Gastrocnemius medialis (tissue), 4 donors: ENCODE data around the gene CFAP69. TPM values are rescaled to one million over a fixed set of nuclear protein-coding genes. Genes with fewer than 3 reads are reported as not detected.

Source experiments
- ATAC-seq, 2 donors: fragments of 150-250 bp; one replicate each; pipeline ENCODE4 v1.9.1; 2016
- DNase-seq, 2 donors: peaks; one replicate each; pipeline ENCODE4 v3.0.0-alpha.2; 2019
- H3K27ac ChIP-seq, 4 donors: fragments of 200-600 bp; sonication (generic); 1 replicate in 1 of 4; 2 replicates in 3 of 4; pipeline ENCODE4 v1.5.1; 2016 to 2018; ENCODE audit warnings: mild to moderate bottlenecking in 2 of 4, moderate library complexity in 1 of 4
- H3K27me3 ChIP-seq, 3 donors: fragments of 200-600 bp; sonication (generic) in 2 of 3; 1 replicate in 1 of 3; 2 replicates in 2 of 3; pipeline versions ENCODE4 v1.5.1 to v1.6.0; 2016 to 2019; ENCODE audit warnings: mild to moderate bottlenecking in 1 of 3, moderate library complexity in 1 of 3
- H3K36me3 ChIP-seq, 2 donors: fragments of 200-600 bp; sonication (generic) in 1 of 2; one replicate each; pipeline ENCODE4 v1.5.1; 2017 to 2018
- H3K4me1 ChIP-seq, 2 donors: fragments of 200-600 bp; sonication (generic) in 1 of 2; one replicate each; pipeline ENCODE4 v1.5.1; 2016 to 2017; ENCODE audit warnings: mild to moderate bottlenecking in 2 of 2
- H3K4me3 ChIP-seq, 4 donors: fragments of 200-600 bp; sonication (generic) in 3 of 4; 1 replicate in 1 of 4; 2 replicates in 3 of 4; pipeline ENCODE4 v1.5.1; 2016 to 2019; ENCODE audit warnings: mild to moderate bottlenecking in 2 of 4
- H3K9me3 ChIP-seq, 3 donors: fragments of 200-600 bp; sonication (generic) in 2 of 3; 1 replicate in 1 of 3; 2 replicates in 2 of 3; pipeline ENCODE4 v1.5.1; 2016 to 2019
- CTCF ChIP-seq, 5 experiments: fragments of 450-650 bp in 3 of 5; fragments of 200-600 bp in 2 of 5; sonication (generic) in 2 of 5; IDR thresholded peaks in 4 of 5; conservative IDR thresholded peaks in 1 of 5; 1 replicate in 4 of 5; 2 replicates in 1 of 5; pipeline ENCODE4 v1.5.1; 2016 to 2019; ENCODE audit warnings: antibody characterized with exemption in 5 of 5, mild to moderate bottlenecking in 3 of 5, moderate library complexity in 3 of 5
- POLR2A ChIP-seq, 2 donors: fragments of 450-650 bp; IDR thresholded peaks; one replicate each; pipeline ENCODE4 v1.6.1; 2017; ENCODE audit warnings: antibody characterized with exemption in 2 of 2, mild to moderate bottlenecking in 2 of 2, moderate library complexity in 2 of 2
- in situ Hi-C, 4 donors: fragments of 200-750 bp; cut with MboI; loops; one replicate each; pipeline versions ENCODE4 v1.15.0 to v1.8.0; 2017; ENCODE audit warnings: low sequenced_read_pairs in 4 of 4
- intact Hi-C: fragments of 100-400 bp; cut with DNase I; formaldehyde crosslinking; loops from one replicate; pipeline ENCODE4 v1.15.1; 2023; ENCODE audit warnings: low total_unique reads
- total RNA-seq, 4 donors: library from RNA; depleted of rRNA; stranded (reverse); fragments of >200 nt; gene quantifications; one replicate each; pipeline versions ENCODE4 v1.1.0 to v1.2.3, GENCODE V29; 2016

CFAP69 gene
- total RNA-seq, 4 donors from 2014 or later, result 0.62 to 4.9 (median 1.6) TPM; not detected in 1

- H3K27me3 ChIP-seq, result no peaks in the 10 kb centered on the region
- H3K36me3 ChIP-seq, result no peaks in the 10 kb centered on the region
- TF ChIP-seq POLR2A (IDR thresholded peaks at IDR 0.05), result no peak
- no peak for TF ChIP-seq CTCF (IDR thresholded peaks at IDR 0.05 in 4 of 5, conservative IDR thresholded peaks at IDR 0.05 in 1 of 5)
- H3K4me3 ChIP-seq, result no peak overlapping the region
- in situ Hi-C loops (loop anchor here in 1 of 4 donors (25.0 kb wide), 1 partner anchor 99 kb away; the partner anchor contains the start of gene STEAP1), intact Hi-C loops (loop anchor here (5.0 kb wide), 1 partner anchor 109 kb away; the partner anchor contains the start of gene STEAP1)
- DNase-seq, result no peak
- no peak for ATAC-seq
- H3K4me1 ChIP-seq, result no peaks in the 10 kb centered on the region
- no peak overlapping the region for H3K27ac ChIP-seq
- H3K9me3 ChIP-seq, result no peaks in the 10 kb centered on the region
Measured at GRCh38 chr7:90261441-90261840, 16.5 kb downstream of the CFAP69 start.

GRCh38 chr7:90262438-90262837 lies 17.5 kb downstream of the CFAP69 start:
- DNase-seq (no peak), ATAC-seq (no peak)
- no peak for TF ChIP-seq POLR2A (IDR thresholded peaks at IDR 0.05)
- peak in 3 of 5 experiments; percentile 11 to 25 (median 23) for TF ChIP-seq CTCF (IDR thresholded peaks at IDR 0.05 in 4 of 5, conservative IDR thresholded peaks at IDR 0.05 in 1 of 5)
- Histone ChIP-seq H3K4me3 (no peak overlapping the region), H3K4me1 (no peaks in the 10 kb centered on the region), H3K27ac (no peak overlapping the region), H3K36me3 (no peaks in the 10 kb centered on the region), H3K27me3 (no peaks in the 10 kb centered on the region), H3K9me3 (no peaks in the 10 kb centered on the region)
- in situ Hi-C loops, result loop anchor here in 1 of 4 donors (25.0 kb wide), 1 partner anchor 100 kb away; the partner anchor contains the start of gene STEAP1
- intact Hi-C loops, result loop anchor here (5.0 kb wide), 1 partner anchor 110 kb away; the partner anchor contains the start of gene STEAP1

- Histone ChIP-seq H3K27ac (peak overlapping the region in 1 of 4 donors; percentile 15), H3K36me3 (no peaks in the 10 kb centered on the region), H3K9me3 (no peaks in the 10 kb centered on the region), H3K4me3 (no peak overlapping the region), H3K4me1 (no peaks in the 10 kb centered on the region), H3K27me3 (no peaks in the 10 kb centered on the region)
- no peak for TF ChIP-seq POLR2A (IDR thresholded peaks at IDR 0.05)
- no peak for TF ChIP-seq CTCF (IDR thresholded peaks at IDR 0.05 in 4 of 5, conservative IDR thresholded peaks at IDR 0.05 in 1 of 5)
- intact Hi-C loops, result no loop called here
- ATAC-seq (no peak), DNase-seq (no peak)
- in situ Hi-C loops, result loop anchor here in 1 of 4 donors (25.0 kb wide), 1 partner anchor 105 kb away; the partner anchor contains the start of gene STEAP1
Measured at GRCh38 chr7:90266808-90267207, 21.8 kb downstream of the CFAP69 start.

- no peak for TF ChIP-seq CTCF (IDR thresholded peaks at IDR 0.05 in 4 of 5, conservative IDR thresholded peaks at IDR 0.05 in 1 of 5)
- TF ChIP-seq POLR2A (IDR thresholded peaks at IDR 0.05), result no peak
- peak overlapping the region in 1 of 4 donors; percentile 15 for H3K27ac ChIP-seq
- no peaks in the 10 kb centered on the region for H3K9me3 ChIP-seq
- intact Hi-C loops (no loop called here), in situ Hi-C loops (loop anchor here in 1 of 4 donors (25.0 kb wide), 1 partner anchor 105 kb away; the partner anchor contains the start of gene STEAP1)
- H3K4me1 ChIP-seq, result no peaks in the 10 kb centered on the region
- no peak for ATAC-seq
- no peak overlapping the region for H3K4me3 ChIP-seq
- DNase-seq, result no peak
- H3K27me3 ChIP-seq, result no peaks in the 10 kb centered on the region
- no peaks in the 10 kb centered on the region for H3K36me3 ChIP-seq
Measured at GRCh38 chr7:90267263-90267858, 22.4 kb downstream of the CFAP69 start.
